Activated effector memory CD4-positive, alpha-beta T cell treated with Interleukin-2 at 50 U/mL for 16 hours (primary cell): ENCODE results near the gene MAN1C1.

Experiments used
- DNase-seq: peaks from one replicate; pipeline ENCODE4 v3.0.0-alpha.2; 2020

MAN1C1 gene

DNA sequence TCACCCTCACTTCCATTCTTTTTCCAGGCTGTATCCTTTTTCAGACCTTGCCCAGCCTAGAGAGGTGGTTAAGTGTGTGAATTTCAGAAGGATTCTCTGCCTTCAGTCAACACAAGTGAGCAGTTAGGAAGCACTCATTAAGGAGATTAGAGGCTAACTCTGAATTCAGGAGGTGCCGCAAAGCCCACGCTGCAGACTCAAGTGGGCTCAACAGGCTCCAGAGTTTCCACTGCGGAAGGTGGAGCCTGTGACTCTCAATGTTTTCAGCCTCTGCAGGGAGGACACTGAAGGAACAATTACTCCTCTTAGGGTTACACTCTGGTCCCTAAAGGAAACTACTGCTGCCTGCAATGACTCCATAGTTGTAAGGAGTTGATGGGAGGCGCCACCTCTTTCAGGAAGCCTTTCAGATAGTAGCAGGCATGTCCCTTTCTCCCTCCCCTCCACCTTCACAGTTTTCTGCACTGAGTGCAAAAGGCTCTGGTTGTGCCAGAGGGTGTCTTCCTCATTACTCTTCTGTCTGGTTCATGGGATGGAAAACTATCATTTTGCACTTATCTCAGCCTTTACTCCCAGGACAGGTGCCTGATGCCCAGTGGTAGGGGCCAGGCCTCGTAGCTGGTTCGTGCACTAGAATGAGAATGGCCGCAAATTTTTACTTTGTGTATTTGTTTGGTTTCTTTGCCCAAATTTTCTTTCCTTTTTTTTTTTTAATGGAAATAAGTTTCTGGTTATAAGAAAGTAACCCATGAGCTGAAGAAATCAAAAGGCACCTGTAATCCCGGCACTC lies 128.2 kb downstream of the MAN1C1 start:
- no peak for DNase-seq

DNA sequence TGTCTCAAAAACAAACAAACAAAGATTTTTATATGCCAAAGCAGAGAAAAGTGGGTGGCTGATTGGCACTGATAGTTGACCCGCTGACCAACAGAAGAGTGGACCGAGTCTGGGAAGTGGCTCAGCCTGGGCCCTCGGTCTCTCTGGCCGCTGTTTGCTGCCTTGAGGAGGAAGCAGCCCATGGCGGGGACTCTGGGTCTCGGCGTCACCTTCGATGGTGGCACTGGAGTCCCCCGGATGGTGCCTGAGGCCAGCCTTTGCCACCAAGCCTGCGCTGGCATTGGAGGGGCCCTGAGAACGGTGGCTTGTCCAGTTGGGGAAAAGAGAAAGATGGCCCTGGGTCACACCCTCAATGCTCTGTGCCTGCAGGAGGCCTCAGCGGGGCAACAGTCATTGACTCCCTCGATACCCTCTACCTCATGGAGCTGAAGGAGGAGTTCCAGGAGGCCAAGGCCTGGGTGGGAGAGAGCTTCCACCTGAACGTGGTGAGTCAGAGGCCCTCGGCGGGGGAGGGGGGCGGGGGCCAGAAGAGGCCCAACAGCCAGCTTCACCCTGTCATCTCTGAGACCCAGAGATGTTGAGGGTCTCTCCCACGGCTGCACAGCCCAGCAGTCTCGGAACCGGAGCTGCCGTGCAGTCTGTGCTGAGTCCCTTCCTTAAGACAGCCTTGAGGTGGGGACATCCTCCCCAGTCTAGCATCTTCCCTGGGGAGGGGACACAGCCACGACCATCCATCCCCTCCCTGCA lies 129.9 kb downstream of the MAN1C1 start:
- no peak for DNase-seq

DNA sequence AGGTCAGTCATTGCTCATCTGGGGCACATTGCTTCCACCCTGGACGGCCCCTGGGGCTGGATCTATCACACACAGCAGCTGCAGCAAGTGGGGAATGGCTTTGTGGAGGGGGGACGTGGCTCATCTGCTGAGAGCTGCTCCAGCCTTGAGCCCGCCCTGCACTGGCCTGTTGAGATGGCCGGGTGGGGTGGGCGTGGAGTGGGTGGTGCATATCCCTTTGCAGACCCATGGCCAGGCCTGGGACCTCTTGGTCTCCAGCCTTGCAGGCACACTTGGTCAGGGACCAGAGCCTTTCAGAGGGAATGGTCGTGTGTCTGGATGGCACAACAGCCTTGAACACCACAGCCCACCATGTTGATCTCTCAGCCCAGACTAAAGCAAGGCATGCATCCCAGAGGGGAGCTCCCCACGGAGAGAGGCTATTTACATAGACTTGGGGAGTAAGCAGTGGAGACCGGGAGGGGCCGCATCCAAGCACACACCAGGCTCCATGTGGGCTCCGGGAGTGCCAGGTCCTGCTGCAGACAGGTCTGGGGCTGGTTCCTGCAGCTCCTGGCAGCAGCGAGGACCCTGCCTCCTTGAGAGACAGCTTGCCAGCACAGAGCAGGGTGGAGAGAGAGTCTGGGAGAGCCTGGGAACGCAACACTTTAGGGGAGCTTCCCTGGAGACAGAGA lies 130.6 kb downstream of the MAN1C1 start:
- no peak for DNase-seq

DNA sequence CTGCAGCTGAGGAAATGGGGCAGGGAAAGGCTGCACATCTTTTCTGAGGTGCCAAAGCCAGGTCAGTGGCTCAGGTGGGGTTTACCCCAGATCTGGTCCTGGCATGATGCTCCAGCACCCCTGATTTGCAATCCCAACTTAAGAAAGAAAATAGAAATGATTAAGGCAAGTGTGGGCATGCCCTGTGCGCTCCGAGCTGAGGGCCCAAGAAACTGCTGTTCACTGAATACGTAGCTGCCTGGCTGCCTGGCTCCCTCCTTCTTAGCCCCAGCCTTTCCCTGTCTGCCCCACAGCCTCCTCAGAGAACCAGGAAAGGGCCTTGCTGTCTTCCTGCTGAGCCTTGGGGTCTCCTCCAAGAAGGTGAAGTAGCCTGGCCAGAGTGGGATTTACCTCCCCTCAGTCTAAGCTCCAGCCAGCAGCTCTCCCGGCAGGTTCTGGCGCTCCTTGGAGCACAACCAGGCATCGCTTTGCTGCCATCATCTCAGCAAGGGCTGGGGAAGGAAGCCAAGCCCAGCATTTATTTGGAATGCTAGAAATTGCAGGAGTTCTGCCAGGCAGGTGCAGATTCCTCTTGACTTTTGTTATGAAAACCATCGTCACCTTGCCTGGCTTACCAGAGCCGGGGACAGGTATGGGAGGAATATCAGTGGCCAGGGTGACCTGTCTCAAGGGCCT lies 132.1 kb downstream of the MAN1C1 start:
- no peak for DNase-seq

DNA sequence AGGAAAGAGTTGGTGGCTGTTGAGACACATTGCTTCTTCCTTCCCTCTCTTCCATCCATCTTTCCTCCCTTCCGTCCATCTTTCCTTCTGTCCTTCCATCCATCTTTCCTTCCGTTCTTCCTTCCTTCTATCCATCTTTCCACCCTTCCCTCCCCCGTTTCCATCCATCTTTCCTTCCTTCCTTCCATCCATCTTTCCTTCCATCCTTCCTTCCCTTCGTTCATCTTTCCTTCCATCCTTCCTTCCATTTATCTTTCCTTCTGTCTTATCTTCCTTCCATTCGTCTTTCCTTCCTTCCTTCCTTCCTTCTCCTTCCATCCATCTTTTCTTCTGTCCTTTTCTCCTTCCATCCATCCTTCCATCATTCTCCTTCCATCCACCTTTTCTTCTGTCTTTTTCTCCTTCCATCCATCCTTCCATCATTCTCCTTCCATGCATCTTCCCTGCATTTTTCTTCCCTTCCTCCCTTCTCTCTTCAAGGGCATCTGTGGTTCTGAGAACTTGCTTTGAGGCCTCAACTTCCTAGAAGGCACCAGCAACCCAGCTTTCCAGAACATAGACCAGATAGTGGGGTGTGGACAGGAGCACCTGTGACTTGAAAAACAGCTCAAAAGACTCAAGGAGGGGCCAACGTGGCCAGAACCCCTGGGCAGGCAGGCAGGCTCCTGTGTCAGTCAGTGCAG lies 134.5 kb downstream of the MAN1C1 start:
- no peak for DNase-seq

DNA sequence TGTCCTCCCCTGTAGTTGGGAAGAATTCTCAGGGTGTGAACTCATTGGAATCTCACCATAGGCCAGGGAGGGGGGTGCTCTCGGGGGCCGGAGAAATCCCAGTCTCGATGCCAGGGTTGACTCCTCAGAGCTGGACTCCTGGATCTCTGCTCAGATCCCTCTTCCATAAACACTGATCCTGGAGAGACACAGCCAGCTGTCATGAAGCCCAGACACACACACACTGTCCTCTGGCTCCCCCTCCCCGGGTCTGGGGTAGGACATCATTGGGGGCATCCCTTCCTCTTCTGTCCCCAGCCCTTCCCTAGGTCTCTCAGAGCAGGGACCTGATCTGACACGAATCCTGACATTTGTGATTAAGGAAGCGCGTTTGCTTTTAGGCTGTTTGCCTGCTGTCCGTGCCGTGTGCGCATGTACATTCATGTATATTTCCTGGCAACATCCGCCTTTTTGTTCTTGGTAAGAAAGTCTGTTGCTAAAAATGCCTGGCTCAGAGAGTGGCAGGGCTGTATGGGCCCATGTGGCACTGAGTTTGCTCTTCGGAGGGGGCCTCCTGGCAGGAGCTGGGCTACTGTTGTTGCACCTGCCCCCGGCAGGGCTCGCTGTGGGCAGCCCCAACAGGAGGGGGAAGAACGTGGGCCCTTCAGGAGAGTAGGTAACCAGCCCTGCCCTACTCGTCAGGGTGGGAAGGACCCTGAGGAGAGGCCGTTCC lies 138.0 kb downstream of the MAN1C1 start:
- no peak for DNase-seq

DNA sequence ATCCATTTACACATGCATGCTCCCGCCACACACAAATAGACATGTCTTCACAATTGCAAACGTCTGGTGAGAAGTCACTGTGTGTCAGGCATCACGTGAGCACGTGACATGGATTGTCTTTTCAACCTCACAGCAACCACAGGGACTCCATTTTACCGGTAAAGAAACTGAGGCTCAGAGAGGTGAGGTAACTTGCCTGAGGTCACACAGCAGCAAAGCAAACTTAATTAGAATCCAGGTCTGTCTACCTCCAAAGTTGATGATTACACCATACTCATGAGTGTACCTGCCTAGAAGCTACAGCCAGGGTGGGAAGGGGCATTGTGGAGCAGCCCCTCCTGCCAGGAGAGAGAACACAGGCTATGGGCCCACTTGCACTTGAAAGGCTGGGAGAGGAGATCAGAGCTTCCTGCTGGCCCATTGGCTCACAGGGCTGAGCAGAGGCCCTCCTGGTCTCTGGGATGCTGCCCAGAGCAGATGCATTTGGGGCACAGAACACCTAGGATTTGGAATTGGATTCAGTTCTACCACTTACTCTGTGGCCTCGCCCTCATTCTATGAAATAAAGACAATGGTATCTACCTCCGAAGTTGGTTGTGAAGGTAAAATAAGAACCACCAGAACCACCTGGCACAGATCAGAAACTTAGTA lies 139.0 kb downstream of the MAN1C1 start:
- no peak for DNase-seq

DNA sequence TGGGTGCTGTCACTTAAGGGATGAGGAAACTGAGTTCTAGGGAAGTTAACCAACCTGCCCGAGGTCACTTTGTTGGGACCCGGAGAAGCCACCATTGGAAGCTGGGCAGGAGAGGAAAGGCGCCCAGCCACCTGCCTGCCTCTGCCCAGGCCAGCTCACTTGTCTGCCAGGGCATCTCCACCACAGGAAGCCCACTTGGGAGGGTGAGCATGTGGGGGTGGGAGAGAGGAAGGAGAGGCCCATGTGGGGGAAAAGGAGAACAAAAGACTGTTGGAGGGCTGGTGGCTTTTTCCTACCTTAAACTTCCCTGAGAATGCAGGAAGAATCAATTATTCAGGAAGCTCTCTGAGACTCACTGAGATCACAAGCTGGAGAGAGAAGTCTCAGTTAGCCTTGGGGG lies 139.6 kb downstream of the MAN1C1 start:
- DNase-seq, result no peak

DNA sequence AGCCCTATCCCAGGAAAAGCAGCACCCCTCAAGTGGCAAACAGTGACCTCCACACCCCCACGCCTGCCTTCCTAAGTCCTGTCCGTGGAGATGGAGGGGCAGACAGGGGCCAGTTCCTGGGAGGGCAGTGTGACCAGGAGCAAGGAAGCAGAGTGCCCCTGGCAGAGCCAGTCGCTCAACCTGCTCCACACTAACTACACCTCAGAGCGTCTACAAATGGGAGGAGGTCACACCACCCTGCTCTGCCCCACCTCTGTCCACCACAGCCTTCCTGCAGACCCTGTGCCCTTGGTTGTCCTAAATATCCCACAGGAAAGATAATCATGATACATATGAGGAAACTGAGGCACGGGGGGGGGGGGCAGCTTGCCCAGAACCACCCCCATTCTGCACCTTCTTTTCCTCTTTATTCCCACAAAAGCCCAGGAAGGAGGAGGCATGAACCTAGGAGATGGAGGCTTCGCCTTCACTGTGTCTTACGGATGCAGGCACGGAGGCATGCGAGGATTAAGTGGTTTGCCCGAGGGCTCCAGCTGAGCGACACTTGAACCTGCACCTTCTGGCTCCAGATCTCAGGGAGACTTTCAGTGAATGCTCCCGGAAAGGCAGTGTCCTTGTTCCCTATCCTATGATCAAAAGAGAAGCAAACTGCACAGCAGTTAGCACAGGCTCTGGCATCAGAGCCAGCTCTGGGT lies 140.7 kb downstream of the MAN1C1 start:
- DNase-seq, result no peak

DNA sequence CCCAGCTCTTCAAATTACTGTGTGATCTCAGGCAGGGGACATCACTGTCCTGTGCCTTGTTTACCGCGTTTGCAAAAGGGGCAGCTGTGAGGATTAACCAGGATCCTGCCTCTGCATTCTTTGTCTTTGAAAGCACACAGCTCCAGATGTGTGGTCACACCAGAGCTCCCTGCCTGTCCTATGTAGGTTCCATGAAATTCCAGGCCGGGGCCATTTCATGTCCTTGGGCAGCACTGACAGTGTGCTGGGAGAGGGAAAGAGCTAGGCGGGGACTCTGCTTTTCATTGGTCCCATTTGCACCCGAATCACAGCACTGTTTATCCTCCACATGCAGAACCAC lies 141.2 kb downstream of the MAN1C1 start:
- no peak for DNase-seq

DNA sequence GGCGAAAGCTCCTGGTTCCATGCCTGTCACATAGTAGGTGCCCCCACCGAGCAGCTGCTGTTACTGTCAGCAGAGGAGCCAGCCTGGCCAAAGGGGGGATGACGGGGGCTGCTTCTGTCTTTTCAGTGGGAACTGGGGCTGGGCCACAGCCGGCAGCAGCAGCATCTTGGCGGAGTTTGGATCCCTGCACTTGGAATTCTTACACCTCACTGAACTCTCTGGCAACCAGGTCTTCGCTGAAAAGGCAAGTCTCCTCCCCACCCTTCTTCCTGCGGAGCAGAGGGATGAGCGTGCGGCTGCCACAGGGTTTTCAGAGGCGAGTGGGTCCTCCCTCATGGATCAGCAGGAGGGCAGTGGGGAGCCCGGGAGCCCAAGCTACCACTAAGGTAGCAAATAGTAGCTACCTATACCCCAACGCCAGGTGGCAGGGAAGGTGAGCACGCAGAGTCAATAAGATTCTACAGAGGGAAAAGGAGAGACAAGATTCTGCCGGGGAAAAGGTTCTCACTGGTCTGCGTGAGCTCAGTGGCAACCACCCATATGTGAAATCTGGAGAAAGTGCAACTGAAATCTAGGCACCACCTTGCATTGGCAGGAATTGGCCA lies 142.0 kb downstream of the MAN1C1 start:
- DNase-seq, result no peak

DNA sequence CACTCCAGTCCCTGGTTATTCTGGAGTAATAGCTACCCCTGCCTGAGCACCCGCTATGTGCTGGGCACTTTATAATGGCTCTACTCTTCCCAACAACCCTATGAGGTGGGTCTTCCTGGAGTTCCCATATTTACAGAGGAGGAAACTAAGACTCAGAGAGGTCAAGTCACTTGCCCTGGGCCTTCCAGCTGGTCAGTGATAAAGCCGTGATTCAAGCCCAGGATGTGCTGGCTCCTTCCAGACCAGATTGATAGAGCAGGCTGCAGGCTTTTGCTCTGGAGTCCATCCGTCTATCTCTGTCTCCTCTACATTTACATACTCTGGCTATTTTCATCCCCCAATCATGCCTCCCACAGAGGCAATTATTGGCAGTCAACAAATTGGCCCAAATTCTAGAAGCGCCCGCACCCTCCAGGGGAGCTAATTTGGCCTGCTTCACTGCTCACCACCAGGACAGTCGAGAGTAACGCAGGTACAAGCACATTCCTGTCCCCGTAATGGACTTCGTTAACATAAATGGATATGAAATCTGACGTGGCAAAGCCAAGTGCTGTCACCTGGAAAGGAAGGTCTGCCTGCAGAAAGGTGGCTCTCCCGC lies 143.6 kb downstream of the MAN1C1 start:
- DNase-seq, result no peak

DNA sequence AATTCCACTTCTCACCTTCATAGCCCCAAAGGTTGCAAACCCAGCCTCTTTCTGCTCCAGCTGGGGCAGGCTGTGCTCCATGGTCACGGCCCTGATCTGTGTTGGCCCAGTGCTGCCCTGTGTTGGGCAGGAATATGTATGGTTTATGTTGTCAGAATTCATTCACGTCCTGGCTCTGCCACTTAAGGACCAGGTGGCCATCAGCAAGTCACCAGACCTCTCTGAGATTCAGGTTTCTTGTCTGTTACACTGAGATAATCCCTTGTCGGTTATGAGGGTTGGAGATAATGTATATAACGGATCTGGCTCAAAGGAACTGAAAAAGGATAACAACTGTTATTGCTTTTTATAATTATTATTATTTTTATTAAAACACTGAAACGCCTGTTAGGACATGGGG lies 144.3 kb downstream of the MAN1C1 start:
- no peak for DNase-seq

DNA sequence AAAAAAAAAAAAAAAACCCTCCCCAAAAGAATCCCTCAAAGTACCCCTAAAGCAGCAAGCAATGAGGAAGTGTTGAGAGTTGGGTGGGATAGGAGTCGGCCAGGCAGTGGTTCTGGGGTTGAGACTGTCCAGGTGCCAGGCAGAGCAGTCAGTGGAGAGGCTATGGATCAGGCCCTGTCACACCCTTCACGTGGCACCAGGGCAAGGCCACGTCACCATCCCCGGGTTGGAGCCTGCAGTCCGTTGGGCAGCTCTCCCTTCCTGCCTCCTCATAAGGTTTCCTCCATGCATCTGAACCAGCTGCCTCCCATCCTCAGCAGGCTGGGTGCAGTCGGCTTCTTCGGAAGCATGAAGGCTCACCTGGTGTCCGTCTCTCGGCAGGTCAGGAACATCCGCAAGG lies 146.9 kb downstream of the MAN1C1 start:
- DNase-seq, result no peak

DNA sequence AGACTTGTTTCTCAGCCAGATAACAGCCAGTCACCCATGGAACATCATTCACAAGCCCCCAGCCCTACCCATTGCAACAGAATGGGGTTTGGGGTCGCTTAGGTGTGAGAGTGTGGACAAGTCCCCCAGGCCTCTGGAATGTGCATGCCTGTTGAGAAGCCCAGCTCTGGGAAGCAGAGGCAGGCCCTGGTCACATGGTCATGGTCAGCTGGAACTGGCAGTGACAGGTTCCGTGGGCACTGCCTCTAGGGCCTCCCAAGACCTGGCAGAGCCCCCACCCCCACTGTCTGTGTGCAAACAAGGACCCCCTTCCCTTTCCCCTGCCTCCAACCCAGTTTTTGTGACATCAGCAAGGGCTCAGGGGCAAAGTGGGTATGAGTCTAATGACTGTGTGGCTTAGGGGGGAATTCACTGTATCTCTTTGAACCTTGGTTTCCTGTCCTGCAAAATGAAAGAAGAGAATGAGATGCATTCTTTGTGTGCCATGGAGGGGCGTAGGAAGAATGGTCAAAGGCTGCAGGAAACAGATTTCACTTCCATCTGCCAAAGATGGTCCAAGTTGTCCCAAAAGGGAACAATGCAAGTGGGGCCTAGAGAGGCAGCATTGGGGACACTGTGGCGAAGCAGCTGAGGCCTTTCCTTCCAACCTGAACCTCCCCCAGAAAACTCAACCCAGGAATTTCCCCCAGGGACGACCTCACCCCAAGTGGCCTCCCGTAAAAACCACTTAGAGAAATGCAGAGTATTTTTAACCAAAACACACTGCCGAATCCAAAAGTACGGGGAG lies 148.7 kb downstream of the MAN1C1 start:
- no peak for DNase-seq

DNA sequence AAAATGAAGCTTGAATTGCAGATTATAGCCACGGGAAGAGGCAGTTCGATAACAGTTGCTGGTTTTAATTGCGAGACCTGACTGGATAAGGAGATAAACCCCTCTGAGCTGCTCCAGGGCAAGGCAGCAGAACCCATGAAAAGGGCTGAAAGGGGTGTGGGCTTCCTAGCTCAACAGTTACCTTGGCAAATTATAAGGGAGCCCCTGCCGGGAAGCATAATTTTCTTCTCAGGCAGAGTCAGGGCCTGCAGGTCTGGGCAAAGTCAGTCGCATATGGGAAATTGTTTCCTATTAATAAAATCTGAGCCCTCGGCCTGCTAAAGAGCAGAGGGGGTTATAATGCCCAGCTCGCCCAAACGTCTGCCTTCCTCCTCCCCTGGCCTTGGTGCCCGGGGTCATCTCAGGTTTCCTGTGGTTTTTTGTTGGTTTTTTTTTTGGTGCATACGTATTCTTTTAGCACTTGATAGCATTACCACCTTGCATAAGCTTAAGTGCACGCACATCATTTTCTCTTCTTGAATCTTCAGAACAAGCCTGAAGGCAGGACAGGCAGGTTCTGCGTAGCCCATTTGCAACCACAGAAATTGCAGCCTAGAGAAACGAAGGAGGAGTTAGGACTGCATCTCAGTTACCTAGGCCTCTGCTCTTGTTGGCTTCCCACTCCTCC lies 149.5 kb downstream of the MAN1C1 start:
- DNase-seq, result no peak

DNA sequence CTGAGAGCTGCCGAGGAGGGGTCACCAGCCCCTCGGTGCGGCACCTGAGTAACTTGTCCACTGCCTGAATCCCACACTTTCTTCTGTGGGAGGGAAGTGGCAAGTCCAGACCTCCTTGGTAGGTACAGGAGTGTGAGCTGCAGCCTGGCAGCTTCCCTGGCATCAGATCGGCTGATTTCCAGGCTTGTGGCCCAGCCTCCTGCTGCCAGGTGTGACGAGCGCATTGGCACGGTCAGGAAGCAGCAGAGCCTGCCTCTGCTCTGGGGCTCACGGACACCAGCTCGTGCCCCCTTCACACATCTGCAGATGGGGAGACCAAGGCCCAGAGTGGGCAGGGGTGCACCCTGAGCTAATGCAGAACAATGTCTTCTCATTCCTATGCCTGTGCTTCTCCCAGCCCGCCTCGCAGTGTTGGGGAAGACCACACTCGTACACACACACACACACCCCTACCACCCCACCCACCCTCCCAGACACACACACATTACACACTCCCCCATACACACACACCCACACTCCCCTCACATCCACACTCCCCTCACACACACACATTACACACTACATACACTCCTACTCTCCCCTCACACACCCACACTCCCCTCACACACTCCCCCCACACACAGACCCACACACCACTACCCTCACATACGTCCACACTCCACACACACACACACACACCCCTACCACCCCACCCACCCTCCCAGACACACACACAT lies 150.3 kb downstream of the MAN1C1 start:
- no peak for DNase-seq

DNA sequence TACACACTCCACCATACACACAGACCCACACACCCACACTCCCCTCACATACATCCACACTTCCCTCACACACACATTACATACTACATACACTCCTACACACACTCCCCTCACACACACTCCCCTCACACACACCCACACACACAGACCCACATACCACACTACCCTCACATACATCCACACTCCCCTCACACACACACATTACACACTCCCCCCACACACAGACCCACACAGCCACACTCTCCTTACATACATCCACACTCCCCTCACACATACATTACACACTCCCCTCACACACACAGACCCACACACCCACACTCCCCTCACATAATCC lies 150.8 kb downstream of the MAN1C1 start:
- DNase-seq, result no peak
